Activated gamma-delta T cell treated with anti-CD3 and anti-CD28 coated beads, Interleukin-2, amount 50 U/mL, for 16 hours (primary cell): ENCODE measurements around the gene DYNC2LI1.

Experiments
- DNase-seq: peaks from one replicate; pipeline ENCODE4 v3.0.0-alpha.2; 2020; ENCODE audit warnings: low read depth

The DYNC2LI1 gene

DNA sequence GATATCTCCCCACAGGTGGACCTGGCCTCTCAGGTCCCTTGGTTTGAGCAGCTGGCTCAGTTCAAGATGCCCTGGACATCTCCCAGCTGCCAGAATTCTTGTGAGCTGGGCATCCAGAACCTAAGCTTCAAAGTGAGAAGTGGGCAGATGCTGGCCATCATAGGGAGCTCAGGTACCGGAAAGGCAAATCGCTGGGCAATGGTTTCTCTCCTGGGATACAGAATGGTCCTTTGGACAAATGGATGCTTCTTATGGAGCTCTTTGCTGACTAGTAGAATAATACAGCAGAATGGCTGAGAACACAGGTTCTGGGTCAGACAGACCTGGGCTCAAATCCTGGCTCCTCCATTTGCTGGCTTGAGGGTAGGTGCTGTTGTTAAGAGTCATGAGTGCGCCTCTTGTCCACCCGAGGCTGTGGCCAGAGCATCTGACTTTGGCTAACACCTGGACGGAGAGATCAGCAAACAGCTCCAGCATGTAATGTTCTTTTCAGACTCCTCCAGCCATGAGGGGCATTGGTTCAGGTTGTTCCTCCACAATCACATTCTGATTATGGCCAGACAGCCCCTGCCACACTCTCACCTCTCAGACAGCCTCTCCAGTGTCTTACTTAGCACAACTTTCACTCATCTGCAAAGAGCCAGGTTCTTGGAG lies 72.4 kb downstream of the DYNC2LI1 start:
- DNase-seq: no peak

DNA sequence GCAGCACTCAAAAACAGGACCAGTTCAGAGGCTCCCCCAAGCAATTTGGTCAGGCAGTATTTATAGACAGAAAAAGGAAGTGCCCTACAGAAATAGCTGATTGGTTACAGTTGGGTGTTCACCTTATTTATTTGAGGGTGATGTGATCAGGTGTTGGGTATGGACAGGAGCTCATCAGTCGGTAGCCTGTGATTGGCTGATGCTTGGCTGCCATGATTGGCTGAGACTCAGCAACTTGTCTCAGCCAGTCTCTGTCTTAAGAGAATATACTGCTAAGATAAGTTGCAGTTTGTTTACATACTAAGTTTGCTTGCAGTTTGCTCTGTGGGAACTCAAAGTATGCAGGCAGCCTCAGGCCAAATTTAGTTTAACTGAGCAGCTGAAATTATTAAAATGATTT lies 74.4 kb downstream of the DYNC2LI1 start:
- no peak for DNase-seq

DNA sequence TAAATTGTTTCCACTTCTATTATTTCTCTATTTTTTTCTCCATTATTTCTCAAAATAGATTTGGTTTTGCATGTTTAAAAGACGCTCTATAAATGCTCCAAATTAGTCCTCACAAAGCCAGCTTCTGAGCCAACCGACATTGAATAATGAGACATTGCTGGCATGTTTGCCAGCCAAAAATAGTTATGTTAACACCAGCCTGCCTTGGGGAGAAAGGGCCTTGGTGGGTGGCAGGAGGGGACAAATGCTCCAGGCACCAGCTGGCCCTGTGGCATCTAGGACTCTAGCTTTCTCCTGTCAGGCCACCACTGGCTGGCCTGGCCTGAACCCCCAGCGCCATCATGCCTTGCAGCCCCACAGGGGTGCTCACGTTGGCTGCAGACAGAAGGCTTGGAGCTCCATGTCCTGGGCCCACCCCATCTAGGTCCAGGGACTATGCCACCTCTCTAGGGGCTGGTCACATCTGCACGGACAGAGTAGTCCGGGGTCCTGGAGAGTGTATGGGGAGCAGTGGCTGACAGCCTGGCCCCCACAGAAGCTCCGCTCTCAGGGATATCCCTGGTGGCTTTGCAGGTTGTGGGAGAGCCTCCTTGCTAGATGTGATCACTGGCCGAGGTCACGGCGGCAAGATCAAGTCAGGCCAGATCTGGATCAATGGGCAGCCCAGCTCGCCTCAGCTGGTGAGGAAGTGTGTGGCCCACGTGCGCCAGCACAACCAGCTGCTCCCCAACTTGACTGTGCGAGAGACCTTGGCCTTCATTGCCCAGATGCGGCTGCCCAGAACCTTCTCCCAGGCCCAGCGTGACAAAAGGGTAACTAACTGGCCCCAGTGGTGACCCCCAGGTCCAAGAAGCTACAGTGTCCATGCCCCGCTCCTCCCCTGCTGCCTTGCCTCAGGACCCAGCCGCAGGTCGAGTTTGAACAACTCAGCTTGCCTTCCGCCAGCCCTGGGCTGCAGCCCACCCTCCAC lies 77.5 kb downstream of the DYNC2LI1 start:
- DNase-seq: no peak

DNA sequence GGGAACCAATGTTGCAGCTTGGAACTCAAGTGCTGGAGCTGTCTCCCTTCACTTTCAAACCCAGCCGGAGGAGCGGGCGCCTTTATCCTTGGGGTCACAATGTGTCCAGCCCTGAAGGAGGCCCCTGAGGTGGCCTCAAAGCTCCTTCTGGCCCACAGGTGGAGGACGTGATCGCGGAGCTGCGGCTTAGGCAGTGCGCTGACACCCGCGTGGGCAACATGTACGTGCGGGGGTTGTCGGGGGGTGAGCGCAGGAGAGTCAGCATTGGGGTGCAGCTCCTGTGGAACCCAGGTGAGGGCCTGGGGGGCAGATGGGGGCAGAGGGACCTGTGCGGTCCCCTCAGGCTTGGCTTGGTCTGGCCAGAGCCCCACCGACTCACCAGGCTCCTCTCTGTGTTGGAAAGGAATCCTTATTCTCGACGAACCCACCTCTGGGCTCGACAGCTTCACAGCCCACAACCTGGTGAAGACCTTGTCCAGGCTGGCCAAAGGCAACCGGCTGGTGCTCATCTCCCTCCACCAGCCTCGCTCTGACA lies 78.4 kb downstream of the DYNC2LI1 start:
- no peak for DNase-seq

DNA sequence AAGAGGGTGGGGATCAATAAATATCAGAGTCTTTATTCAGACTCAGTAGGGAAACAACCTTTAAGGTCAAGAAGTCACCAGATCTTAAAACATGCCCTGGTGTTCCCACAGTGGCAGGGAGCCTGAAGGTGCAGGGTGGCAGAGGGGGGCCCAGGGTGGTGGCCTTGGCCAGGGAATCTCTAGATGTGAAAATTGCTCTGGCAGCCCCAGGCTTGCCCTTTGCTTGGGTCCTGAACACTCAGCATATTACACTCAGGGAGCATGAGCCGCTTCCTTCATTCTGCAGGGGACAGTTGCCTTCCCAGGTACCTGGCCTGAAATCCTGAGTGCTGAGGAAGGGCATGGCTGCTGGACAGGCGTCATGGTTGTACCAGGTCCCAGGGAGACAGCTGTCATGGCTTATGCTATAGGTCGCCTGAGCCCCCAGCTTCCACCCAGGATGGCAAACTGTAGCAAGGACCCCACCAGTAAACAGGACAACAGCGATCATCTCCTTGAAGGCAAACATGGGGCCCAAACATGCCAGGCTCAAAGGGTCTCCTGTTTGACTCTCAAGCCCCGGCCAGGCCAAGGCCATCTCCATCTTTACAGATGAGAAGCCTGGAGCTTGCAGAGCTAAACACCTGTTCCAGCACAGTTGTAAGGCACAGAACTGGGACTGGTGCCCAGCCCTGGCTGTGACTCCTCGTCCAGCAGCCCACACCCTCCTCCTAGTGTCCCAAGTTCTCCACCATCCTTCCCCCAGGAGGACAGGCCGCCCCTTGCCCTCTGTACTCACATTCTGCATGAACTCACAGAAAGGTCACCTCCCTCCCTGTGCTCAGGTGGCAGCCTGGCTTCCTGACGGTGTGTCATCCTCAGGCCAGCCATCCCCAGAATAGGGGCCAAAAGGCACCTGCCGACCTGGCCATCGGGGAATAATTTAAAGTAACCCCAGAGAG lies 79.6 kb downstream of the DYNC2LI1 start:
- no peak for DNase-seq

DNA sequence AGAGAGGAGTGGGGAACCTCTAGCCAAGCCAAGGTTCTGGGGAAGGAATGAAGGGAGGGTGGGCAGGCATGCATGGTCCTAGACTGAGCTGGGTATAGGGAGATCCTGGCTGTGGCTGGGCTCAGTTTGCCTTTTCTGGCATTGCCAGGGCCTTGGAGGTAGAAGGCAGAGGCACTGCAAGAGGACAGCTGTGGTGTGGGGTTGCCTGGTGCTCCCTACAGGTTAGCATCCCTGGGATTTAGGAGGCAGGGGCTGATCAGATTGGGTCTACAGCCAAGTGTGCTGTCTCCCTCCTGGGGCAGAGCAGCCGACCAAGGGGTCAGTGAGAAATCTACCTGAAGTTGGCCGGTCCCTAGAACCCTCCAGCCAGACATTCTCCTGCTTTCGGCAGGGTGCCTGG lies 80.8 kb downstream of the DYNC2LI1 start:
- DNase-seq: no peak

DNA sequence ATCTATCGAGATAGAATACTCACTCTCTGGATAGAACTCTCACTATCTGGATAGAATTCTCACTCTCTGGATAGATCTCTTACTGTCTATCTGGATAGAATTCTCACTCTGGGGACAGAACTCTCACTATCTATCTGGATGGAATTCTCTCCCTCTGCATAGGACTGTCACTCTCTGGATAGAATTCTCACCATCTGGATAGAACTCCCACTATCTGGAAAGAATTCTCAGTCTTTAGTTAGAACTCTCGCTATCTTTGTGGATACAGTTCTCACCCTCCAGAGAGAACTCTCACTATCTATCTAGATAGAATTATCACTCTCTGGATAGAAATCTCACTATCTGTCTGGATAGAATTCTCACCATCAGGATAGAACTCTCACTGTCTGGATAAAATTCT lies 81.5 kb downstream of the DYNC2LI1 start:
- no peak for DNase-seq
